ENCODE results near the gene CXCR3. TPM values are rescaled to one million over a fixed set of nuclear protein-coding genes. Genes with fewer than 3 reads are reported as not detected.
"Not testable (repeated sequence)": the region's sequence is repeated elsewhere in the genome, so short reads cannot be mapped to it uniquely, and the experiment has no call there.

Gene CXCR3
- total RNA-seq, 4 donors from 2014 or later, result 0.42 to 1.0 (median 0.67) TPM; not detected in 1

GRCh38 chrX:71612256-71612655 is 6.1 kb downstream of the CXCR3 start:
- DNase-seq, result no peak
- no peak overlapping the region for H3K4me3 ChIP-seq (replicated peaks in 1 of 3)
- H3K27ac ChIP-seq, result no peak overlapping the region
- TF ChIP-seq CTCF (IDR thresholded peaks at IDR 0.05) (no peak), POLR2A (IDR thresholded peaks at IDR 0.05) (no peak)
- H3K4me1 ChIP-seq, result no peaks in the 10 kb centered on the region
- H3K36me3 ChIP-seq, result peaks cover 0 to 21% of the 10 kb centered on the region in 2 donors
- WGBS, 2 donors, result 89 to 92% methylated on average over 8 of the region's 8 CpGs
- H3K27me3 ChIP-seq, result no peaks in the 10 kb centered on the region
- intact Hi-C loops (cut with DNase I), result no loop called here
- no peaks in the 10 kb centered on the region for H3K9me3 ChIP-seq

GRCh38 chrX:71611736-71612135 is 6.6 kb downstream of the CXCR3 start:
- H3K4me1 ChIP-seq; H3K4me3 ChIP-seq (replicated peaks in 1 of 3); H3K27me3 ChIP-seq; H3K27ac ChIP-seq; H3K9me3 ChIP-seq; DNase-seq; intact Hi-C loops (cut with DNase I): not testable (repeated sequence)
- peaks cover 0 to 23% of the 10 kb centered on the region in 2 donors for H3K36me3 ChIP-seq
- 96 to 100% methylated on average over 5 to 6 of the region's 9 CpGs for WGBS, 2 donors

GRCh38 chrX:71609095-71609750 is 9.1 kb downstream of the CXCR3 start:
- H3K4me1 ChIP-seq, result no peaks in the 10 kb centered on the region
- intact Hi-C loops (cut with DNase I), result no loop called here
- no peak overlapping the region for H3K4me3 ChIP-seq (replicated peaks in 1 of 3)
- H3K27ac ChIP-seq, result no peak overlapping the region
- no peaks in the 10 kb centered on the region for H3K9me3 ChIP-seq
- WGBS, 2 donors, result 87 to 98% methylated on average over 3 of the region's 3 CpGs
- DNase-seq, result no peak
- TF ChIP-seq CTCF (IDR thresholded peaks at IDR 0.05) (no peak), POLR2A (IDR thresholded peaks at IDR 0.05) (no peak)
- peaks cover 5 to 31% of the 10 kb centered on the region in 2 donors for H3K36me3 ChIP-seq
- no peaks in the 10 kb centered on the region for H3K27me3 ChIP-seq

- TF ChIP-seq CTCF (IDR thresholded peaks at IDR 0.05) (no peak), POLR2A (IDR thresholded peaks at IDR 0.05) (no peak)
- Histone ChIP-seq H3K4me1 (no peaks in the 10 kb centered on the region), H3K9me3 (no peaks in the 10 kb centered on the region), H3K4me3 (replicated peaks in 1 of 3) (no peak overlapping the region), H3K27me3 (no peaks in the 10 kb centered on the region), H3K36me3 (peaks cover 11 to 31% of the 10 kb centered on the region in 2 donors), H3K27ac (no peak overlapping the region)
- intact Hi-C loops (cut with DNase I), result no loop called here
- no peak for DNase-seq
- 90 to 100% methylated on average over 2 of the region's 2 CpGs for WGBS, 2 donors
Measured at GRCh38 chrX:71607488-71607887, 10.8 kb downstream of the CXCR3 start.

GRCh38 chrX:71606536-71607216 is 11.6 kb downstream of the CXCR3 start:
- H3K27ac ChIP-seq, result no peak overlapping the region
- H3K27me3 ChIP-seq, result no peaks in the 10 kb centered on the region
- peaks cover 11 to 30% of the 10 kb centered on the region in 2 donors for H3K36me3 ChIP-seq
- WGBS, 2 donors, result 63 to 76% methylated on average over 6 to 9 of the region's 9 CpGs
- no peaks in the 10 kb centered on the region for H3K4me1 ChIP-seq
- DNase-seq, result no peak
- no peak for TF ChIP-seq POLR2A (IDR thresholded peaks at IDR 0.05)
- TF ChIP-seq CTCF (IDR thresholded peaks at IDR 0.05), result no peak
- no peaks in the 10 kb centered on the region for H3K9me3 ChIP-seq
- H3K4me3 ChIP-seq (replicated peaks in 1 of 3), result no peak overlapping the region
- intact Hi-C loops (cut with DNase I), result no loop called here

All from thyroid gland (tissue), 4 donors.